HCT116 (cell line): Measurements from ENCODE around the gene NSMF. TPM values are rescaled to one million over a fixed set of nuclear protein-coding genes. Genes with fewer than 3 reads are reported as not detected.

Experiments
- ATAC-seq: fragments of 200-7000 bp; cut with Tn5 transposase; 2 replicates; pipeline ENCODE4 v1.9.1; 2020; ENCODE audit warnings: mild to moderate bottlenecking, moderate library complexity
- BruUV-seq: library from RNA; stranded (reverse); fragments of 400-500 nt; replicated peaks from 2 replicates; lab custom pipeline; 2021; lab: Mats Ljungman, UMichigan
- CTCF ChIA-PET: fragments of 300-600 bp; sonication (Branson Sonifier 250); formaldehyde crosslinking; loops from one replicate; lab custom pipeline; 2021; ENCODE audit warnings: antibody characterized with exemption; lab: Charles Lee
- POLR2A ChIA-PET: fragments of 300-600, 350-600 bp; sonication (Branson Sonifier 250); formaldehyde crosslinking; loops from one replicate; lab custom pipeline; 2021; ENCODE audit warnings: antibody characterized with exemption; lab: Charles Lee
- RAD21 ChIA-PET, 2 experiments: fragments of 300-600 bp; sonication (Branson Sonifier 250); formaldehyde crosslinking; loops; one replicate each; lab custom pipeline; 2023; ENCODE audit warnings: low total read pairs in 2 of 2; ENCODE audit not compliant: uncharacterized antibody in 2 of 2, unreplicated experiment in 2 of 2, low non-redundant PET in 1 of 2; lab: Charles Lee
- DNase-seq: peaks from one replicate; pipeline ENCODE4 v3.0.0-alpha.2; 2010; ENCODE audit warnings: low read depth, low spot score
- H2AFZ ChIP-seq: fragments of 200-600 bp; shearing (Covaris generic), sonication (generic); 2 replicates; pipeline ENCODE4 v1.6.1; 2017; ENCODE audit warnings: low read depth, mixed run types, mixed read lengths, antibody characterized with exemption, low read length; ENCODE audit not compliant: poor library complexity, severe bottlenecking
- H3K27ac ChIP-seq: 2 replicates; pipeline ENCODE4 v1.5.1; 2012; ENCODE audit warnings: low read depth, low read length
- H3K27me3 ChIP-seq: fragments of 200-600 bp; sonication (generic); 2 replicates; pipeline ENCODE4 v1.6.1; 2016; ENCODE audit warnings: mixed run types, low read length, mixed read lengths; ENCODE audit not compliant: insufficient read depth
- H3K36me3 ChIP-seq, 2 experiments: fragments of 200-500 bp in 1 of 2; fragments of 200-600 bp in 1 of 2; sonication (Bioruptor generic) in 1 of 2; sonication (generic) in 1 of 2; 2 replicates each; pipeline versions ENCODE4 v1.5.1 to v1.6.1; 2014 to 2016; ENCODE audit warnings: low read length in 2 of 2, inconsistent platforms in 1 of 2, mixed read lengths in 1 of 2, mixed run types in 1 of 2; ENCODE audit not compliant: insufficient read depth in 2 of 2, control insufficient read depth in 1 of 2
- H3K4me1 ChIP-seq, 2 experiments: fragments of 200-600 bp in 1 of 2; sonication (generic) in 1 of 2; 2 replicates each; pipeline versions ENCODE4 v1.5.1 to v1.6.1; 2012 to 2017; ENCODE audit warnings: low read length in 2 of 2, inconsistent platforms in 1 of 2, mild to moderate bottlenecking in 1 of 2, mixed read lengths in 1 of 2, mixed run types in 1 of 2, moderate library complexity in 1 of 2; ENCODE audit not compliant: insufficient read depth in 2 of 2, control insufficient read depth in 1 of 2
- H3K4me2 ChIP-seq: fragments of 200-600 bp; sonication (generic); 2 replicates; pipeline ENCODE4 v1.6.1; 2017; ENCODE audit warnings: mixed run types, low read length, mixed read lengths
- H3K4me3 ChIP-seq, 2 experiments: fragments of 200-600 bp in 1 of 2; sonication (generic) in 1 of 2; replicated peaks in 1 of 2; 2 replicates each; pipeline ENCODE4 v1.5.1; 2011 to 2016; ENCODE audit warnings: low read length in 2 of 2, control low read depth in 1 of 2, low read depth in 1 of 2, mild to moderate bottlenecking in 1 of 2, mixed read lengths in 1 of 2, mixed run types in 1 of 2
- H3K79me2 ChIP-seq: fragments of 200-600 bp; sonication (generic); 2 replicates; pipeline ENCODE4 v1.6.1; 2017; ENCODE audit warnings: mild to moderate bottlenecking, mixed run types, low read length, moderate library complexity, mixed read lengths; ENCODE audit not compliant: insufficient read depth
- H3K9ac ChIP-seq: fragments of 200-600 bp; sonication (generic); 2 replicates; pipeline ENCODE4 v1.6.1; 2016; ENCODE audit warnings: low read length, mixed read lengths
- H3K9me2 ChIP-seq: fragments of 200-600 bp; sonication (generic), shearing (Covaris generic); 2 replicates; pipeline ENCODE4 v1.6.1; 2017; ENCODE audit warnings: mixed run types, mild to moderate bottlenecking, moderate library complexity; ENCODE audit not compliant: insufficient read depth
- H3K9me3 ChIP-seq, 2 experiments: fragments of 200-500 bp in 1 of 2; fragments of 200-600 bp in 1 of 2; sonication (Bioruptor generic) in 1 of 2; sonication (generic) in 1 of 2; 2 replicates each; pipeline ENCODE4 v1.6.1; 2014 to 2017; ENCODE audit warnings: low read length in 2 of 2, mixed read lengths in 2 of 2, inconsistent platforms in 1 of 2, low read depth in 1 of 2, mild to moderate bottlenecking in 1 of 2, mixed run types in 1 of 2, moderate library complexity in 1 of 2; ENCODE audit not compliant: control insufficient read depth in 1 of 2, insufficient read depth in 1 of 2
- H4K20me1 ChIP-seq: fragments of 200-600 bp; sonication (generic), shearing (Covaris generic); 2 replicates; pipeline ENCODE4 v1.6.1; 2017; ENCODE audit warnings: mixed run types, mild to moderate bottlenecking, moderate library complexity; ENCODE audit not compliant: insufficient read depth
- CBX3 ChIP-seq: IDR thresholded peaks from 2 replicates; pipeline ENCODE4 v1.6.1; 2012; ENCODE audit warnings: low read depth
- CEBPB ChIP-seq: IDR thresholded peaks from 2 replicates; pipeline ENCODE4 v1.6.1; 2012; ENCODE audit warnings: low read depth
- CTCF ChIP-seq, 3 experiments: fragments of 200-600 bp in 1 of 3; sonication (generic) in 1 of 3; IDR thresholded peaks in 2 of 3; conservative IDR thresholded peaks in 1 of 3; 2 replicates each; pipeline ENCODE4 v1.5.1; 2012 to 2017; ENCODE audit warnings: low read depth in 2 of 3, low read length in 2 of 3, antibody characterized with exemption in 1 of 3, borderline replicate concordance in 1 of 3, control low read depth in 1 of 3, mild to moderate bottlenecking in 1 of 3, mixed read lengths in 1 of 3, mixed run types in 1 of 3, moderate library complexity in 1 of 3; ENCODE audit not compliant: insufficient read depth in 1 of 3
- EGR1 ChIP-seq: IDR thresholded peaks from 2 replicates; pipeline ENCODE4 v1.6.1; 2012; ENCODE audit warnings: low read depth
- ELF1 ChIP-seq: IDR thresholded peaks from 2 replicates; pipeline ENCODE4 v1.6.1; 2012; ENCODE audit warnings: low read depth, borderline replicate concordance
- EZH2 ChIP-seq: fragments of 200-600 bp; sonication (generic); IDR thresholded peaks from 2 replicates; pipeline ENCODE4 v1.6.1; 2017; ENCODE audit warnings: antibody characterized with exemption, mixed run types
- FOSL1 ChIP-seq: IDR thresholded peaks from 2 replicates; pipeline ENCODE4 v1.6.1; 2012; ENCODE audit warnings: low read depth
- JUND ChIP-seq: IDR thresholded peaks from 2 replicates; pipeline ENCODE4 v1.6.1; 2012
- POLR2A ChIP-seq: IDR thresholded peaks from 2 replicates; pipeline ENCODE4 v1.7.0; 2011; ENCODE audit warnings: borderline replicate concordance; ENCODE audit not compliant: insufficient read depth, insufficient read length; ENCODE audit errors: extremely low read depth
- POLR2AphosphoS5 ChIP-seq: IDR thresholded peaks from 2 replicates; pipeline ENCODE4 v1.6.1; 2011; ENCODE audit warnings: mild to moderate bottlenecking, low read depth, low read length, moderate library complexity
- RAD21 ChIP-seq: IDR thresholded peaks from 2 replicates; pipeline ENCODE4 v1.6.1; 2012; ENCODE audit warnings: low read depth, mild to moderate bottlenecking
- SIN3A ChIP-seq: IDR thresholded peaks from 2 replicates; pipeline ENCODE4 v1.6.1; 2012; ENCODE audit warnings: low read depth
- SRF ChIP-seq: IDR thresholded peaks from 2 replicates; pipeline ENCODE4 v1.6.1; 2012; ENCODE audit warnings: low read depth
- TCF7L2 ChIP-seq: IDR thresholded peaks from 2 replicates; pipeline ENCODE4 v1.7.0; 2011; ENCODE audit warnings: borderline replicate concordance, inconsistent platforms; ENCODE audit not compliant: insufficient read depth, insufficient read length; ENCODE audit errors: extremely low read depth
- YY1 ChIP-seq: IDR thresholded peaks from 2 replicates; pipeline ENCODE4 v1.6.1; 2011; ENCODE audit warnings: low read length, low read depth, moderate library complexity, mild to moderate bottlenecking; ENCODE audit not compliant: insufficient replicate concordance; ENCODE audit errors: extremely low read depth
- ZFX ChIP-seq: fragments of 450-650 bp; IDR thresholded peaks from 2 replicates; pipeline ENCODE4 v1.6.1; 2017
- intact Hi-C: fragments of 100-400 bp; cut with micrococcal nuclease; formaldehyde crosslinking; loops from 2 replicates; pipeline ENCODE4 v1.10.0; 2022
- total RNA-seq: library from RNA; stranded (reverse); gene quantifications from one replicate; pipeline ENCODE4 v1.2.1, GENCODE V29; 2021; ENCODE audit not compliant: unreplicated experiment
- TF ChIP-seq, protein P1 (sequence below): IDR thresholded peaks from 2 replicates; pipeline ENCODE4 v1.6.1; 2012
- TF ChIP-seq, protein P2 (sequence below): IDR thresholded peaks from 2 replicates; pipeline ENCODE4 v1.6.1; 2012

The NSMF gene
- total RNA-seq, 1 experiment from 2014 or later = 81.9 TPM

DNA sequence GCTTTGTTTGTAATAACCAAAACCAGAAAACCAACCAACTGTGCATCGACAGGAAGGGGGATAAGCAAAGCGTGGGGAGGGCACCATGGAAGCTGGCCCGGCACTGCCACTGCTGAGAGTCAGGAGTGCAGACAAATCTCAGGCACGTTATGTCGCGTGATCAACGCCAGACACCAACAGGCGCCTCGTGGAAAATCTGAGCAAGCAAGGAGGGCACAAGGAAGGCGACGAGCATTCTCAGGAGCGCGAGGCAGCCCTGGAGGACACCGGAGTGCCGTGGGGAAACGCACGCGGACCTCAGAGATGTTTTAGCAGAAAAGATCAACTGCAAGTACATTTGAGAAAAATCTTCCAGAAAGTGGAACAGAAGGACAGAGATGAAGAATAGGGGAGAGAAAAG is 15.1 kb upstream of the NSMF start:
- ATAC-seq = no peak
- Histone ChIP-seq H3K4me2 (no peak overlapping the region), H3K79me2 (no peaks in the 10 kb centered on the region), H3K36me3 (no peaks in the 10 kb centered on the region), H3K9me3 (peaks cover 8 to 11% of the 10 kb centered on the region in 2 experiments; a peak in 3 of 4 replicates), H3K4me1 (no peaks in the 10 kb centered on the region), H3K9ac (no peak overlapping the region), H2AFZ (no peak overlapping the region), H4K20me1 (no peaks in the 10 kb centered on the region), H3K27me3 (no peaks in the 10 kb centered on the region), H3K9me2 (no peaks in the 10 kb centered on the region), H3K4me3 (no peak overlapping the region), H3K27ac (no peak overlapping the region)
- RAD21 ChIA-PET = no interaction called here
- CTCF ChIA-PET = no interaction called here
- POLR2A ChIA-PET = no interaction called here
- no peak for DNase-seq
- TF ChIP-seq CBX3 (no peak), JUND (no peak), POLR2A (no peak), YY1 (no peak), CEBPB (no peak), ZFX (no peak), CTCF (IDR thresholded peaks at IDR 0.05 in 2 of 3, conservative IDR thresholded peaks at IDR 0.05 in 1 of 3; ENCODE audit: borderline replicate concordance in 1 of 3, insufficient read depth in 1 of 3, low read depth in 2 of 3, low read length in 2 of 3) (no peak), POLR2AphosphoS5 (no peak), RAD21 (no peak), ELF1 (no peak), SRF (no peak), TCF7L2 (no peak), EZH2 (no peak), EGR1 (no peak), FOSL1 (no peak), SIN3A (no peak)
- TF ChIP-seq, protein P1, sequence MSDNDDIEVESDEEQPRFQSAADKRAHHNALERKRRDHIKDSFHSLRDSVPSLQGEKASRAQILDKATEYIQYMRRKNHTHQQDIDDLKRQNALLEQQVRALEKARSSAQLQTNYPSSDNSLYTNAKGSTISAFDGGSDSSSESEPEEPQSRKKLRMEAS = no peak
- TF ChIP-seq, protein P2, sequence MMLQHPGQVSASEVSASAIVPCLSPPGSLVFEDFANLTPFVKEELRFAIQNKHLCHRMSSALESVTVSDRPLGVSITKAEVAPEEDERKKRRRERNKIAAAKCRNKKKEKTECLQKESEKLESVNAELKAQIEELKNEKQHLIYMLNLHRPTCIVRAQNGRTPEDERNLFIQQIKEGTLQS = no peak
- BruUV-seq = no TSS peak
- intact Hi-C loops = no loop called here
